ENCODE data around the gene JUNB.
"Not testable (repeated sequence)": the region's sequence is repeated elsewhere in the genome, so short reads cannot be mapped to it uniquely, and the experiment has no call there.

The JUNB gene

DNA sequence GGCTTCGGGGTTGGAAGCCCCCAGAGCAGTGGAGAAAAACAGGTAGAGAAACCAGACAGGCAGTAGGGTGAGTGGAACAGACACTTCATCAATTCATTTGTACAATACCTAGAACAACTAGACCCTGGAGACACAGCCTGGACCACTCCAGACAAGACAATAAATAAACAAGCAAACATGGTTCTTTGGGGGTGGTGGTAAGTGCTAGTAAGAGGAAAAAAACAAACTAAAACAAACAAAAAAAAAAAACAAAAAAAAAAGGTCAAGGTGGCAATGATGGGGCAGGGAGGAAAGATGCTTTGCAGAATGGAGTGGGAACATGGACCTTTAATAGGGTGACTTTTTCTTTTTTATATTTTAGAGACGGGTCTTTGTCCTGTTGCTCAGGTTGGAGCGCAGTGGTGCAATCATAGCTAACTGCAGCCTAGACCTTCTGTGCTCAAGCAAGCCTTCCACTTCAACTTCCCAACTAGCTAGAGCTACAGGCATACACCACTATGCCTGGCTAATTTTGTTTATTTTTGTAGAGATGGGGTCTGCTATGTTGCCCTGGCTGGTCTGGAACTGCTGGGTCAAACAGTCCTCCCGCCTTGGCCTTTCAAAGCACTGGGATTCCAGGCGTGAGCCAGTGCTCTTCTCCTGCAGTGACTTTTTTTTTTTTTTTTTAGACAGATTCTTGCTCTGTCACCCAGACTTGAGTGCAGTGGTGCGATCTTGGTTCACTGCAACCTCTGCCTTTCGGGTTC lies 3.1 kb downstream of the JUNB start:
- peak overlapping the region; percentile 99 for H3K4me3 ChIP-seq (ENCODE audit: low read length)
- peak; percentile 42 for DNase-seq (ENCODE audit: low read depth)
- TF ChIP-seq, protein P1, sequence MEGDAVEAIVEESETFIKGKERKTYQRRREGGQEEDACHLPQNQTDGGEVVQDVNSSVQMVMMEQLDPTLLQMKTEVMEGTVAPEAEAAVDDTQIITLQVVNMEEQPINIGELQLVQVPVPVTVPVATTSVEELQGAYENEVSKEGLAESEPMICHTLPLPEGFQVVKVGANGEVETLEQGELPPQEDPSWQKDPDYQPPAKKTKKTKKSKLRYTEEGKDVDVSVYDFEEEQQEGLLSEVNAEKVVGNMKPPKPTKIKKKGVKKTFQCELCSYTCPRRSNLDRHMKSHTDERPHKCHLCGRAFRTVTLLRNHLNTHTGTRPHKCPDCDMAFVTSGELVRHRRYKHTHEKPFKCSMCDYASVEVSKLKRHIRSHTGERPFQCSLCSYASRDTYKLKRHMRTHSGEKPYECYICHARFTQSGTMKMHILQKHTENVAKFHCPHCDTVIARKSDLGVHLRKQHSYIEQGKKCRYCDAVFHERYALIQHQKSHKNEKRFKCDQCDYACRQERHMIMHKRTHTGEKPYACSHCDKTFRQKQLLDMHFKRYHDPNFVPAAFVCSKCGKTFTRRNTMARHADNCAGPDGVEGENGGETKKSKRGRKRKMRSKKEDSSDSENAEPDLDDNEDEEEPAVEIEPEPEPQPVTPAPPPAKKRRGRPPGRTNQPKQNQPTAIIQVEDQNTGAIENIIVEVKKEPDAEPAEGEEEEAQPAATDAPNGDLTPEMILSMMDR (conservative IDR thresholded peaks at IDR 0.05; ENCODE audit: low read length) = no peak

DNA sequence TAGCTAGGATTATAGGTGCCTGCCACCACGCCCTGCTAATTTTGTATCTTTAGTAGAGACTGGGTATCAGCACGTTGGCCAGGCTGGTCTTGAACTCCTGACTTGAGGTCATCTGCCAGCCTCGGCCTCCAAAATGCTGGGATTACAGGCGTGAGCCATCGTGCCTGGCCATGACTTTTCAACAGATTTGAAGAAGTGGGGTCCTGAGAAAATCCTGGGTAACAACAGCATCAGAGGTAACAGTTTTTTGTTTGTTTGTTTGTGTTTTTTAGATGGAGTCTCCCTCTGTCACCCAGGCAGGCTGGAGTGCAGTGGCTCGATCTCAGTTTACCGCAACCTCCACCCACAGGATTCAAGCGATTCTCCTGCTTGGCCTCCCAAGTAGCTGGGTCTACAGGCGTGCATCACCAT lies 3.7 kb downstream of the JUNB start:
- H3K4me3 ChIP-seq (ENCODE audit: low read length) = no peak overlapping the region
- DNase-seq (ENCODE audit: low read depth) = no peak
- TF ChIP-seq, protein P1 (conservative IDR thresholded peaks at IDR 0.05; ENCODE audit: low read length) = no peak

DNA sequence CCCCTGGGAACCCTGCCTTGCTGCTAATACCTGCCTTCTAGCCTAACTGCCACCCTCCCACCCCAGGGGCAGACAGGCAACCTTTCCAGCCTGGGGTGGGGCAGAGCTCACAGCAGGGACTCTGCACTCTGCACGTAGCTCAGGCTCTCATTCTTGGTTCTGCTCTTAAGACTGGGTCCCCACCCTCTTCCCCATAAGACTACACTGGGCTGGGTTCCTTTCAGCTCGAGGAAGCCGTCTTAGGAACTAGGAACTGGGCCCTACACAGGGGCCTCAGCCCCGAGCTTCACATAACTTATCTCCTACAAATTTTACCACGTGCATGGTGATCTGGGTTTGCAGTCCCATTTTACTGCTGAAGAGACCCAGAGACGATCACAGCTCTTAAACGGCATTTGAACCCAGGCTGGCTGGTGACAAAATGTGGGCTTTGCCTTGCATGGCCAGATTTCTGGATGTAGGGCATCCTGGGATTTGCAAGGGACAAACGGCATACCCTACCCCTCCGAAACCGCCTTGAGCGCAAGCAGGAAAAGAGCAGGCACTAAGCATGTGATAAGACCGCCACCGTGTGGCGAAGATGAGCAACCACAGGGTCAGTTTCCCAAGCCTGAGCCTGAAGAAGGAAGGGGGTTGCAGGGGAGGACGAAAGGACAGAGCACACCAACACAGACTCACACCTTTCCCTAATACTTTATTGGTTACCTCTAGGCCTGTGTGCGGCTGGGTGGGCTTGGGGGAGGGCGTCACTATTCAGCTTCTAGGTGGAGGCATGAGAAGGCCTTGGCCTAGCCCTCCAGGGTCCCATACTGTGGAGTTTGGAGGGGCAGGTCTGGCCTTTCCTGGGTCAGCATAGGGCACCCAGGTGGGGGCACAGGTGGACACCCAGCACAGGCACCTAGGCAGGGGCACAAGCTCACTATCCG lies 5.1 kb downstream of the JUNB start:
- DNase-seq (ENCODE audit: low read depth) = peak; percentile 72
- no peak overlapping the region for H3K4me3 ChIP-seq (ENCODE audit: low read length)
- TF ChIP-seq, protein P1 (conservative IDR thresholded peaks at IDR 0.05; ENCODE audit: low read length) = peak; percentile 95

DNA sequence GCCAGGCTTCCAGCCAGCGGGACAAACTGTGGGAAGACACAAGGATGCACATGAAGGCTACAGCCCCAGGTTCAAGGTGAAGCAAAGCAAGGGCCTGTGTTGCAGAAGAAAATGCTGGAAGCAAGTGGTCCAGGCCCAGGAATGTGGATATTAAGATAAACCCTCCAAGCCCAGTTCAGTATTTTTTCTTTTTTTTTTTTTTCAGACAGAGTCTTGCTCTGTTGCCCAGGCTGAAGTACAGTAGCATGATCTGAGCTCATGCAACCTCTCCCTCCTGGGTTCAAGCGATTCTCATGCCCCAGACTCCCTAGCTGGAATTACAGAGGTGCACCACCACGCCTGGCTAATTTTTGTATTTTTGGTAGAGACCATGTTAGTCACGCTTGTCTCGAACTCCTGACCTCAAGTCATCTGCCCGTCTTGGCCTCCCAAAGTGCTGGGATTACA lies 5.9 kb downstream of the JUNB start:
- no peak for DNase-seq (ENCODE audit: low read depth)
- no peak overlapping the region for H3K4me3 ChIP-seq (ENCODE audit: low read length)
- TF ChIP-seq, protein P1 (conservative IDR thresholded peaks at IDR 0.05; ENCODE audit: low read length) = no peak

DNA sequence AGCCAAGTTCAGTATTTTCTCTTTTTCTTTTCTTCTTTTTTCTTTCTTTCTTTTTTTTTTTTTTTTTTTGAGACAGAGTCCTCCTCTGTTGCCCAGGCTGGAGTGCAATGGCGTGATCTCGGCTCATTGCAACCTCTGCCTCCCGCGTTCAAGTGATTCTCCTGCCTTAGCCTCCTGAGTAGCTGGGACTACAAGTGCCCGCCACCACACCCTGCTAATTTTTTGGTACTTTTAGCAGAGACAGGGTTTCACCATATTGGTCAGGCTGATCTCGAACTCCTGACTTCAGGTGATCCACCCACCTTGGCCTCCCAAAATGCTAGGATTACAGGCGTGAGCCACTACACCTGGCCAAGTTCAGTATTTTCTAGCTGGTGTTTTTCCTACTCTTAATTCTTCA lies 6.3 kb downstream of the JUNB start:
- not testable (repeated sequence) for DNase-seq (ENCODE audit: low read depth); H3K4me3 ChIP-seq (ENCODE audit: low read length)

DNA sequence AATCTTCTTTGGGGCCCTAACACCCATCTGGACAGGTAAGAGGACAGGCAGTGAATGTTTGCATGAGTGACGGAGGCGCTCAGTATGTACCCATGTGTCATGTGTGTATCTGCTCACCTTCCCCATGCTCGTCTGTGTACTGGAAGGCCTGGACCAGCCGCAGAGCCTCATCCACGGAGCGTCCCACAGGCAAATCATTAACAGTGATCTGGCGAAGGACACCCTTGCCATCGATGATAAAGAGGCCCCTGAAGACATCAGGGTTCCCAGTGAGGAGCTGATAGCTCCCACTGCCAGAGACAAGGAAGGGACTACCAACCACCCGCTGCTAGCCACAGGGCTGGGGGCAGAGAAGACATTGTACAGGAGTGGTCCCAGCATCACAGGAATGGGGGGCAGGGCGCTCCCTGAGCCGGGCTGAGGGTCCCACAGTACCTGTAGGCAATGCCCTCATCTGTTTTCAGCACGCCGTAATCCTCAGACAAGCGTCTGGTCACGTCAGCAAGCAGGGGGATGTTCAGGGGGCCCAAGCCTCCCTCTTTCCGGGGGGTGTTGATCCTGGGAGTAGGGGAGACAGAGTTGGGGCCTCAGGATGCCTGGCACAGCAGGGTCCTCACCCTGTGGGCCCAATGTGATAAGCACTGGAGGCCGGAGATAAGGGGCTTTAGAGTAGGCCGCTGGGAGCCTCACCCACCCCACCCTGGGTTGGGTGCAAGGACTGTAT lies 8.6 kb downstream of the JUNB start:
- TF ChIP-seq, protein P1 (conservative IDR thresholded peaks at IDR 0.05; ENCODE audit: low read length) = no peak
- DNase-seq (ENCODE audit: low read depth) = no peak
- no peak overlapping the region for H3K4me3 ChIP-seq (ENCODE audit: low read length)

DNA sequence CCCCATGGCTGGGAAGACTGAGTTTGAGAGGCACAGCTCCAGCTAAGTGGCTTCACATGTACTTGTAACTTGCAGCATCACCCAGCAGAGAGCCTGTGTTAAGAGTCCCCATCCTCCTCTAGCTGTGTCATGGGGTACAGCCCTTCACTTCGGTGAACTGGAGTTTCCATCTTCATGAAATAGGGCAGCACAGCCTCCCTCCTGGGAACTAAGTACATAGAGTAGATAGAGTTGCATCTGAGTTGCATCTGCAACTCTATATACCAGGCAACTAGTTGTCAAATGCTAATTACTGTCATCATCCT lies 9.1 kb downstream of the JUNB start:
- peak overlapping the region; percentile 86 for H3K4me3 ChIP-seq (ENCODE audit: low read length)
- DNase-seq (ENCODE audit: low read depth) = no peak
- TF ChIP-seq, protein P1 (conservative IDR thresholded peaks at IDR 0.05; ENCODE audit: low read length) = no peak
